ENCODE data around the gene PPP4R3A. TPM values are rescaled to one million over a fixed set of nuclear protein-coding genes. Genes with fewer than 3 reads are reported as not detected.

The PPP4R3A gene
- total RNA-seq (47.0 and 94.9 TPM in 2 replicates), polyA plus RNA-seq (53.5 and 61.4 TPM in 2 replicates)

DNA sequence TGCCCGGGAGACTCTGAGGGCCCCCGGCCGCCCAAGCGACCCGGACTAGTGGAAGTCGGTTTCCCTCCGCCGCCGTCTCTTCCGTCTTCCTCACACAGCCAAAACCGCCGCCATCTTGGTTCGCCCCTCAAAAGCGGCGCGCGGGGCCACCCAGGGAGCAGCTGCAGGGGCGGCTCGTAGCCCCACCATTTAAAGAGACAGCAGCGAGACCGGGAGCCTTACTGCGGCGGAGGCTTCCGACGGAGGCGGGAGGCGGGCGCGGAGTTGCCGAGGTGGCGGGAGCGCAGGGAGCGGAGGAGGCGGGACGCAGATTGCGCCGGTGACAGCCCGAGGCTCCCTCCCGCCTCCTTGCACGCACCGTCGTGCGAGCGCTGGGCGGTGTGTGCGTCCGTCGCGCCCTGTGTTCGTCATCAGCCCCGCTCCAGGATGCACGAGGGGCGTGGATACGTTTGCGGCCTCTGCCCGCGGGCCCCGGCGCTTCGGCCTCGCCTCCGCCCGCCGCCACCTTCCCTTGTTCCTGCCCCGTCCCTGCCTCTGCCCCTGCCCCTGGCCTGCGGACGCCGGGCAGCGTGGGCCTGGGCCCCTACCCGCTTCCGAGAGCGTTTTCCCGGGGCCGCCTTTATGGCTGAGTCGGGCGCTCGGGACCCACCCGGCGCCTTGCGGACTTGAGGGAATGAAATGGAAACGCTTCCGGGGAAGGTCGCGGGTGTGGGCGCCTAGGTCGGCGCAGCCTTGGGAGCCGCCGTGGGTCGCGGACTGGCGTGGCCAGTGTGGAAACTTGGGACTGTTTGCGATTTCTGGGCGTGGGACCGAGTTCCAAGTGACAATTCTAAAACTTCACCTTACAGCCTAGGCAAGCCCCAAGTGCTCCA, at the start of gene PPP4R3A:
TSS of gene PPP4R3A (minus strand) at position 140 of the 872 bp plus-strand sequence. CDS start 663 bp downstream, outside the sequence.
- Histone ChIP-seq H3K4me3 (peak within 1 kb of the TSS; percentile 83), H3K4me1 (ENCODE audit: low read depth) (peaks cover 5% of the 10 kb centered on the region)
- TF ChIP-seq, protein P1, sequence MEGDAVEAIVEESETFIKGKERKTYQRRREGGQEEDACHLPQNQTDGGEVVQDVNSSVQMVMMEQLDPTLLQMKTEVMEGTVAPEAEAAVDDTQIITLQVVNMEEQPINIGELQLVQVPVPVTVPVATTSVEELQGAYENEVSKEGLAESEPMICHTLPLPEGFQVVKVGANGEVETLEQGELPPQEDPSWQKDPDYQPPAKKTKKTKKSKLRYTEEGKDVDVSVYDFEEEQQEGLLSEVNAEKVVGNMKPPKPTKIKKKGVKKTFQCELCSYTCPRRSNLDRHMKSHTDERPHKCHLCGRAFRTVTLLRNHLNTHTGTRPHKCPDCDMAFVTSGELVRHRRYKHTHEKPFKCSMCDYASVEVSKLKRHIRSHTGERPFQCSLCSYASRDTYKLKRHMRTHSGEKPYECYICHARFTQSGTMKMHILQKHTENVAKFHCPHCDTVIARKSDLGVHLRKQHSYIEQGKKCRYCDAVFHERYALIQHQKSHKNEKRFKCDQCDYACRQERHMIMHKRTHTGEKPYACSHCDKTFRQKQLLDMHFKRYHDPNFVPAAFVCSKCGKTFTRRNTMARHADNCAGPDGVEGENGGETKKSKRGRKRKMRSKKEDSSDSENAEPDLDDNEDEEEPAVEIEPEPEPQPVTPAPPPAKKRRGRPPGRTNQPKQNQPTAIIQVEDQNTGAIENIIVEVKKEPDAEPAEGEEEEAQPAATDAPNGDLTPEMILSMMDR (IDR thresholded peaks at IDR 0.05; ENCODE audit: low read depth, low read length), result no peak

DNA sequence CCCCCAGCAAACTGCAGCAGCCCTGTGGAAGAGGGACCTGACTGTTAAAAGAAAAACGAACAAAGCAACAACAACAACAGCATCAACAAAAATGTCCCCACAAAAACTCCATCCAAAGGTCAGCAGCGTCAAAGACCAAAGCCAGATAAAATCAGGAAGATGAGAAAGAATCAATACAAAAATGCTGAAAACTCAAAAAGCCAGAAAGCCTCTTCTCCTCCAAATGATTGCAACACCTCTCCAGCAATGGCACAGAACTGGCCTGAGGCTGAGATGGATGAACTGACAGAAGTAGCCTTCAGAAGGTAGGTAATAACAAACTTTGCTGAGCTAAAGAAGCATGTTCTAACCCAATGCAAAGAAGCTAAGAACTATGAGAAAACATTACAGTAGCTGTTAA, 45.4 kb upstream of the PPP4R3A start:
- no peak for DNase-seq (ENCODE audit: low read depth in 1 of 2, low spot score in 1 of 2)
- TF ChIP-seq, protein P1 (IDR thresholded peaks at IDR 0.05; ENCODE audit: low read depth, low read length), result no peak
- H3K9me3 ChIP-seq (ENCODE audit: low read depth), result no peaks in the 10 kb centered on the region
- no peaks in the 10 kb centered on the region for H3K4me1 ChIP-seq (ENCODE audit: low read depth)
- no peaks in the 10 kb centered on the region for H3K36me3 ChIP-seq
- no peak overlapping the region for H3K27ac ChIP-seq
- H3K4me3 ChIP-seq, result no peak overlapping the region
- H3K27me3 ChIP-seq, result no peaks in the 10 kb centered on the region

More for the DNA sequence above, at the start of gene PPP4R3A:
- Histone ChIP-seq H3K36me3 (peaks cover 6% of the 10 kb centered on the region), H3K27me3 (no peaks in the 10 kb centered on the region), H3K9me3 (ENCODE audit: low read depth) (no peaks in the 10 kb centered on the region), H3K27ac (peak within 1 kb of the TSS; percentile 97)
- peak; percentile 95 to 98 for DNase-seq (ENCODE audit: low read depth in 1 of 2, low spot score in 1 of 2)

DNA sequence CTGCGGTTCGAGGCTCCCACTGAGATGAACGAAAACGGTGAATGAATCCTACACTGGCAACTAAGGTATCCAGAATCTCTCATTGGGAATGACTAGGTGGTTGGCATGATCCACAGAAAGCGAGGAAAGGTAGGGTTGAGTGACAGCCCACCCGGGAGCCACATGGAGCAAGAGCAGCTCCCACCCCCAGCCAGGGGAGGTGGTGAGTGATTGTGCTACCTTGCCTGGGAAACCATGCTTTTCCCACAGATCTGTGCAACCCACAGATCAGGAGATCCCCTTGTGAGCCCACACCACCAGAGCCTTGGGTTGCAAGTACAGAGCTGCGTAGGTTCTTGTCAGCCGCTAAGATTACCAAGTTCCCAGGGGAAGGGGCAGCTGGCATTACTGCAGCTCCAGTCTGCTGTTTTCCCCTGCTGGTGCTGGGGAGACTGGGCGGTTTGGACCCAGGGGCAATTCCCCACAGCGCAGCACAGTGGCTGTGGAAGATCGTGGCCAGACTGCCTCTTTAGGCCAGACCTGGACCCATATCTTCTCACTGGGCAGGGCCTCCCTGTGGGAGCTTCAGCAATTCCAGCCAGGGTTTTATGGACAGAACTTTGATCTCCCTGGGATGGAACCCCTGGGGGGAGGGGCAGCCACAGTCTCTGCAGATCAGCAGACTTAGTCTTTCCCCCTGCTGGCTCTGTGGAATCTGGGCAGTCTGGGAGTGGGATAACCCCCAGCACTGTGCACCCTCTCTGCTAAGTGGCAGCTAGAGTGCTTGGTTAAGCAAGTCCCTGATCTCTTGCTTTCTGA, 44.6 kb upstream of the PPP4R3A start:
- H3K36me3 ChIP-seq, result no peaks in the 10 kb centered on the region
- no peak for DNase-seq (ENCODE audit: low read depth in 1 of 2, low spot score in 1 of 2)

DNA sequence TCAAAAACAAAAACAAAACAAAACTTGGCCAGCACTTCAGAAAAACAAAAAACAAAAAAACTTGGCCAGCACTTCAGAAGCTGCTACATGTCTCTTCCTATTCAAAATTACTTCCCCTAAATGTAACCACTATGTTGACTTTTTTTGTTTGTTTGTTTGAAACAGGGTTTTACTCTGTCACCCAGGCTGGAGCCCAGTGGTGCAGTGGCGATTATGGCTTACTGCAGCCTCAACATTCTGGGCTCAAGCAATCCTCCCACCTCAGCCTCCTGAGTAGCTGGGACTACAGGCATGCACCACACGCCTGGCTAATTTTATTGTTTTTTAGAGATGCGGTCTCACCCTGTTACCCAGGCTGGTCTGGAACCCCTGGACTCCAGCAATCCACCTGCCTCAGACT, 38.0 kb upstream of the PPP4R3A start:
- TF ChIP-seq, protein P1 (IDR thresholded peaks at IDR 0.05; ENCODE audit: low read depth, low read length), result no peak
- no peak overlapping the region for H3K27ac ChIP-seq
- DNase-seq (ENCODE audit: low read depth in 1 of 2, low spot score in 1 of 2), result no peak
- H3K36me3 ChIP-seq, result no peaks in the 10 kb centered on the region
- H3K4me3 ChIP-seq, result no peak overlapping the region
- H3K9me3 ChIP-seq (ENCODE audit: low read depth), result no peaks in the 10 kb centered on the region
- no peaks in the 10 kb centered on the region for H3K4me1 ChIP-seq (ENCODE audit: low read depth)
- no peaks in the 10 kb centered on the region for H3K27me3 ChIP-seq

More for the DNA sequence above, 44.6 kb upstream of the PPP4R3A start:
- TF ChIP-seq, protein P1 (IDR thresholded peaks at IDR 0.05; ENCODE audit: low read depth, low read length), result no peak
- no peaks in the 10 kb centered on the region for H3K27me3 ChIP-seq
- no peak overlapping the region for H3K27ac ChIP-seq
- H3K4me3 ChIP-seq, result no peak overlapping the region
- no peaks in the 10 kb centered on the region for H3K9me3 ChIP-seq (ENCODE audit: low read depth)
- H3K4me1 ChIP-seq (ENCODE audit: low read depth), result no peaks in the 10 kb centered on the region

DNA sequence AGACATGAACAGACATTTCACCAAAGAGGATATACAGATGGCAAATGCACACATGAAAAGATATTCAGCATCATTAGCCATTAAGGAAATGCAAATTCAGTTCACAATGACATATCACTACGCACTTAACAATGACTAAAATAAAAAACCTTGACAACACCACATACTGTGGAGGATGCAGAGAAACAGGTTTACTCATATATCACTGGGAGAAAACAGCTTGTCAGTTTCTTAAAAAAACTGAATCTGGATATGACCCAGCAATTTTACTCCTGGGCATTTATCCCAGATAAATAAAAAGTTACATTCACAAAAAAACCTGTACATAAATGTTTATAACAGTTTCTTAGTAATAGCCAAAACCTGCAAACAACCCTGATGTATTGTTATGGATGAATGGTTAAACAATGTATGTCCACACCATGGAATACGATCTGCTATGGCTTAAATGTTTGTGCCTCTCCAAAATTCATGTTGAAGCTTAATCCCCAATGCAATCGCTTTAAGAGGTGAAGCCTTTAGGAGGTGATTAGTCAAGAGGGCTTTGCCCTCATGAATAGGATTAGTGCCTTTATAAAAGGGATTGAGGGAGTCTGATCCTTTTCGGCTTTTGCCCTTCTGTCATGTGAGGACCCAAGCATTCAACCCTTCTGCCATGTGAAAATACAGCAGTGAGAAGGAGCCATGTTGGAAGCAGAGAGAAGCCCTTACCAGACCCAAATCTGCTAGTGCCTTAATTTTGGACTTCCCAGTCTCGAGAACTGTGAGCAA, 36.0 kb upstream of the PPP4R3A start:
- Histone ChIP-seq H3K36me3 (no peaks in the 10 kb centered on the region), H3K9me3 (ENCODE audit: low read depth) (no peaks in the 10 kb centered on the region), H3K27me3 (no peaks in the 10 kb centered on the region), H3K27ac (no peak overlapping the region), H3K4me1 (ENCODE audit: low read depth) (no peaks in the 10 kb centered on the region), H3K4me3 (no peak overlapping the region)
- DNase-seq (ENCODE audit: low read depth in 1 of 2, low spot score in 1 of 2), result no peak
- TF ChIP-seq, protein P1 (IDR thresholded peaks at IDR 0.05; ENCODE audit: low read depth, low read length), result no peak
